Measurements from ENCODE around the gene FLRT1.

The FLRT1 gene

GRCh38 chr11:64084951-64085710 is 49.4 kb downstream of the FLRT1 start:
- no CpG with 5 or more reads among the region's 27 CpGs for WGBS (ENCODE audit: insufficient coverage, insufficient read length)
- H3K27me3 ChIP-seq (ENCODE audit: control insufficient read depth, insufficient read depth, low read length), result no peaks in the 10 kb centered on the region; the same call in 1 of the 2 replicates
- no peak overlapping the region for H3K4me3 ChIP-seq (ENCODE audit: low read length)
- H3K36me3 ChIP-seq (ENCODE audit: control insufficient read depth, insufficient read depth, low read length), result no peaks in the 10 kb centered on the region
- no peaks in the 10 kb centered on the region for H3K4me1 ChIP-seq (ENCODE audit: control insufficient read depth, insufficient read depth, low read length)
- H3K9me3 ChIP-seq (ENCODE audit: control insufficient read depth, insufficient read depth, low read length), result no peaks in the 10 kb centered on the region
- DNase-seq (ENCODE audit: low read depth, low spot score), result no peak
- no peak overlapping the region for H3K27ac ChIP-seq (ENCODE audit: low read length)

Measured in iPS DF 6.9 (cell line).